22Rv1 (cell line): ENCODE results near the gene FARP1.

Experiments
- H3K27ac ChIP-seq: fragments of 450-650 bp; 2 replicates; pipeline ENCODE4 v1.5.1; 2017
- ZFX ChIP-seq: fragments of 450-650 bp; IDR thresholded peaks from 2 replicates; pipeline ENCODE4 v1.6.1; 2017; ENCODE audit warnings: antibody characterized with exemption, borderline replicate concordance
- TF ChIP-seq, protein P1 (sequence below): fragments of 450-650 bp; IDR thresholded peaks from 2 replicates; pipeline ENCODE4 v1.5.1; 2017; ENCODE audit warnings: mild to moderate bottlenecking

Gene FARP1

GRCh38 chr13:98459721-98460370 is 317.0 kb downstream of the FARP1 start:
- TF ChIP-seq, protein P1, sequence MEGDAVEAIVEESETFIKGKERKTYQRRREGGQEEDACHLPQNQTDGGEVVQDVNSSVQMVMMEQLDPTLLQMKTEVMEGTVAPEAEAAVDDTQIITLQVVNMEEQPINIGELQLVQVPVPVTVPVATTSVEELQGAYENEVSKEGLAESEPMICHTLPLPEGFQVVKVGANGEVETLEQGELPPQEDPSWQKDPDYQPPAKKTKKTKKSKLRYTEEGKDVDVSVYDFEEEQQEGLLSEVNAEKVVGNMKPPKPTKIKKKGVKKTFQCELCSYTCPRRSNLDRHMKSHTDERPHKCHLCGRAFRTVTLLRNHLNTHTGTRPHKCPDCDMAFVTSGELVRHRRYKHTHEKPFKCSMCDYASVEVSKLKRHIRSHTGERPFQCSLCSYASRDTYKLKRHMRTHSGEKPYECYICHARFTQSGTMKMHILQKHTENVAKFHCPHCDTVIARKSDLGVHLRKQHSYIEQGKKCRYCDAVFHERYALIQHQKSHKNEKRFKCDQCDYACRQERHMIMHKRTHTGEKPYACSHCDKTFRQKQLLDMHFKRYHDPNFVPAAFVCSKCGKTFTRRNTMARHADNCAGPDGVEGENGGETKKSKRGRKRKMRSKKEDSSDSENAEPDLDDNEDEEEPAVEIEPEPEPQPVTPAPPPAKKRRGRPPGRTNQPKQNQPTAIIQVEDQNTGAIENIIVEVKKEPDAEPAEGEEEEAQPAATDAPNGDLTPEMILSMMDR = no peak
- TF ChIP-seq ZFX = no peak
- H3K27ac ChIP-seq = no peak overlapping the region

- no peak for TF ChIP-seq ZFX
- TF ChIP-seq, protein P1 = no peak
- H3K27ac ChIP-seq = no peak overlapping the region
Measured at GRCh38 chr13:98460516-98460915, 317.6 kb downstream of the FARP1 start.

GRCh38 chr13:98461486-98462240 is 318.8 kb downstream of the FARP1 start:
- TF ChIP-seq ZFX = no peak
- TF ChIP-seq, protein P1 = no peak
- no peak overlapping the region for H3K27ac ChIP-seq

- no peak overlapping the region for H3K27ac ChIP-seq
- TF ChIP-seq, protein P1 = no peak
- TF ChIP-seq ZFX = no peak
Measured at GRCh38 chr13:98462241-98462882, 319.5 kb downstream of the FARP1 start.

DNA sequence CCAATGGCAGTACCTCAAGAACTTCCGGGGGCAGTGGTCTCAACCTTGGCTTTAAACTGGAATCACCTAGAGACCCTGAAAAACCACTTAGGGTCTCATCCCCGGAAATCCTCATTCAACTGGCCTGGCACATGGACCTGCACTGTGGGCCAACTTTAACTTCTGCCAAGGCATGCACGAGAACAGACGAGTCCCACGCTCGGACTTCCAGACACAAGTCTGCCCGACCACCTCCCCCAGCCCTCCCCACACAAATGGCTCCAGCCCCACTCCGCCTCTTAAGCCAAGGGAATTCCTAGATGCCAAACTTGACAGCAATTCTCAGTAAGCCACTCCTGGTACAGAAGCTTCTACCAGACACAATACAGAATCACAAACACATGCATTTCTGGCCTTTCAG is 320.1 kb downstream of the FARP1 start:
- TF ChIP-seq, protein P1 = no peak
- no peak for TF ChIP-seq ZFX
- H3K27ac ChIP-seq = no peak overlapping the region

- H3K27ac ChIP-seq = no peak overlapping the region
- no peak for TF ChIP-seq ZFX
- TF ChIP-seq, protein P1 = peak; percentile 83
Measured at GRCh38 chr13:98466634-98467236, 323.8 kb downstream of the FARP1 start.
